Measurements from ENCODE around the gene TP53. TPM values are rescaled to one million over a fixed set of nuclear protein-coding genes. Genes with fewer than 3 reads are reported as not detected.

The TP53 gene
- total RNA-seq, 2 experiments from 2014 or later: 123 to 129 TPM

GRCh38 chr17:7623661-7624060, 63.6 kb downstream of the TP53 start:
- CTCF ChIA-PET: no interaction called here
- no peaks in the 10 kb centered on the region for H3K36me3 Mint-ChIP-seq
- H3K27me3 Mint-ChIP-seq: no peaks in the 10 kb centered on the region
- no peak for DNase-seq
- H3K27ac Mint-ChIP-seq: no peak overlapping the region
- H3K4me1 Mint-ChIP-seq (ENCODE audit: low read depth): peaks cover 11% of the 10 kb centered on the region
- H3K4me3 Mint-ChIP-seq: no peak overlapping the region
- POLR2A ChIA-PET: no interaction called here
- intact Hi-C loops (cut with micrococcal nuclease): no loop called here
- H3K9me3 Mint-ChIP-seq: no peaks in the 10 kb centered on the region

DNA sequence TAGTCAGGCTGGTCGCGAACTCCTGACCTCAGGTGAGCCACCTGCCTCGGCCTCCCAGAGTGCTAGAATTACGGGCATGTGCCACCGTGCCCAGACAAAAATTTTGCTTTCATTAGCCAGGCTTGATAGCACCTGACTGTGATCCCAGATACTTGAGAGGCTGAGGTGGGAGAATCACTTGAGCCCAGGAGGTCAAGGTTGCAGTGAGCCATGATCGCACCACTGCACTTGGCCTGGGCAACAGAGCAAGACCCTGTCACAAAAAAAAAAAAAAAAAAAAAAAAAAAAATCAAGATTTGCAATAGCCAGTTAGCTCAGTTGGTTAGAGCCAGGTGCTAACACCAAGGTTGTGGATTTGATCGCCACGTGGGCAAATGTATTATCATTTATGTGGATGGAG, 66.5 kb downstream of the TP53 start:
- Mint-ChIP-seq H3K4me1 (ENCODE audit: low read depth) (no peaks in the 10 kb centered on the region), H3K4me3 (no peak overlapping the region), H3K27ac (no peak overlapping the region), H3K36me3 (no peaks in the 10 kb centered on the region), H3K9me3 (no peaks in the 10 kb centered on the region), H3K27me3 (no peaks in the 10 kb centered on the region)
- intact Hi-C loops (cut with micrococcal nuclease): no loop called here
- CTCF ChIA-PET: interaction anchor here (0.6 to 1.5 kb wide), 4 partner anchors 11 to 440 kb away, joined by 3 read pairs; no protein-coding TSS in a partner anchor
- no peak for DNase-seq
- POLR2A ChIA-PET: interaction anchor here (1.6 kb wide), 1 partner anchor 18 kb away, joined by 3 read pairs; no protein-coding TSS in a partner anchor

DNA sequence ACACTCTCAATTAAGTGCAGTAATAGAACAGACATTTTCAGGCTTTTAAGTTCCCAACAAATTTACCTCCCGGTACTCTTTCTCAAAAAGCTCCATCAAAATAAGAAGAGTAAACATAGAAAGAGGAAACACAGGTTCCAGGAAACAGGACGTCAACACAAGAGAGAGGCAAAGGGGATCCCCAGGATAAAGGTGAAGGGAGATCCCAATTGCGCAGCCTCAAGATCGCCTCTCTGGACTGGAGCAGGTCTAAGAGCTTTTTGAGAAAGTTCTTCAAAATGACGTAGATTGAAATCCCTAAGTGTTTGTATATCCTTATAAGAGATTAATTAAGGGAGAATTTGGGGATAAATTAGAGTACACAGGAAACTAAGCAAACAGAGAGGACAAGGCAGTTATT, 68.7 kb downstream of the TP53 start:
- Mint-ChIP-seq H3K4me3 (no peak overlapping the region), H3K27ac (no peak overlapping the region), H3K36me3 (no peaks in the 10 kb centered on the region), H3K4me1 (ENCODE audit: low read depth) (peaks cover 2% of the 10 kb centered on the region), H3K9me3 (no peaks in the 10 kb centered on the region), H3K27me3 (no peaks in the 10 kb centered on the region)
- no peak for DNase-seq
- intact Hi-C loops (cut with micrococcal nuclease): no loop called here
- POLR2A ChIA-PET: no interaction called here
- CTCF ChIA-PET: interaction anchor here (1.0 kb wide), 1 partner anchor 9 kb away, joined by 5 read pairs; the partner anchor contains the start of gene SAT2

Other genes starting within 250 kb of the TP53 start
- 1 to 10 TPM; 1.0 to 2.1 TPM for gene FGF11, start 248.0 kb downstream of the TP53 start, total RNA-seq
- gene CHRNB1, start 242.4 kb downstream of the TP53 start, total RNA-seq: 1 to 10 TPM; 7.7 to 8.5 TPM
- 10 to 100 TPM; 16.5 to 16.7 TPM for gene ZBTB4, start 207.9 kb downstream of the TP53 start, total RNA-seq
- gene SLC35G6, start 206.0 kb downstream of the TP53 start, total RNA-seq: not detected
- gene POLR2A, start 203.1 kb downstream of the TP53 start, total RNA-seq: 100 to 1,000 TPM; 180 to 187 TPM
- gene TNFSF12, start 138.4 kb downstream of the TP53 start, total RNA-seq: 10 to 100 TPM; 19.7 to 22.4 TPM
- under 1 TPM; 0.71 to 0.94 TPM for gene TNFSF13, start 128.7 kb downstream of the TP53 start, total RNA-seq
- 10 to 100 TPM; 50.8 to 53.2 TPM for gene SENP3, start 125.6 kb downstream of the TP53 start, total RNA-seq
- gene CD68, start 107.9 kb downstream of the TP53 start, total RNA-seq: 10 to 100 TPM; 31.5 to 34.1 TPM
- 10 to 100 TPM; 52.6 to 52.9 TPM for gene MPDU1, start 103.6 kb downstream of the TP53 start, total RNA-seq
- gene SOX15, start 97.4 kb downstream of the TP53 start, total RNA-seq: under 1 TPM in 1 of 2 experiments, not detected in 1; 0.29 TPM
- 10 to 100 TPM; 37.5 to 40.1 TPM for gene FXR2, start 72.6 kb downstream of the TP53 start, total RNA-seq
- 10 to 100 TPM; 27.4 to 28.2 TPM for gene SAT2, start 59.7 kb downstream of the TP53 start, total RNA-seq
- not detected for gene SHBG, start 57.4 kb downstream of the TP53 start, total RNA-seq
- under 1 TPM; 0.12 to 0.26 TPM for gene ATP1B2, start 36.6 kb downstream of the TP53 start, total RNA-seq
- 10 to 100 TPM; 20.2 to 23.3 TPM for gene WRAP53, start 987 bp upstream of the TP53 start, total RNA-seq
- not detected for gene EFNB3, start 17.7 kb upstream of the TP53 start, total RNA-seq
- not detected for gene DNAH2, start 30.3 kb upstream of the TP53 start, total RNA-seq
- gene KDM6B, start 146.7 kb upstream of the TP53 start, total RNA-seq: 10 to 100 TPM; 44.1 to 49.6 TPM
- 1 to 10 TPM; 2.2 to 2.4 TPM for gene TMEM88, start 167.6 kb upstream of the TP53 start, total RNA-seq
- gene NAA38, start 170.1 kb upstream of the TP53 start, total RNA-seq: 10 to 100 TPM; 68.2 to 74.7 TPM
- gene CYB5D1, start 170.5 kb upstream of the TP53 start, total RNA-seq: 1 to 10 TPM; 6.0 to 6.9 TPM
- gene CHD3, start 201.3 kb upstream of the TP53 start, total RNA-seq: 100 to 1,000 TPM; 120 to 133 TPM
- gene RNF227, start 228.8 kb upstream of the TP53 start, total RNA-seq: 1 to 10 TPM; 2.7 to 3.3 TPM
- gene KCNAB3, start 242.4 kb upstream of the TP53 start, total RNA-seq: 1 to 10 TPM; 4.9 to 5.3 TPM
- 100 to 1,000 TPM; 197 to 201 TPM for gene TRAPPC1, start 244.5 kb upstream of the TP53 start, total RNA-seq
- 10 to 100 TPM; 45.9 to 50.1 TPM for gene CNTROB, start 244.7 kb upstream of the TP53 start, total RNA-seq

Data from activated CD4-positive, alpha-beta memory T cell treated with anti-CD3 and anti-CD28 coated beads for 36 hours (primary cell).